GM10266 (cell line): ENCODE measurements around the gene PARP12.
"Not testable (repeated sequence)": the region's sequence is repeated elsewhere in the genome, so short reads cannot be mapped to it uniquely, and the experiment has no call there.

Source experiments
- DNase-seq: peaks from one replicate; pipeline ENCODE4 v3.0.0; 2012; ENCODE audit errors: extremely low spot score
- CTCF ChIP-seq: IDR thresholded peaks from 2 replicates; pipeline ENCODE4 v1.5.1; 2012; ENCODE audit warnings: mild to moderate bottlenecking, low read depth; ENCODE audit not compliant: control insufficient read depth, insufficient read depth; ENCODE audit errors: missing control alignments

PARP12 gene

GRCh38 chr7:140062528-140063299 is at the start of gene PARP12:
Gene PARP12 (minus strand): TSS chr7:140062951. CDS start chr7:140062847, 104 bp downstream.
- no peak for TF ChIP-seq CTCF
- DNase-seq, result peak; percentile 93

- not testable (repeated sequence) for DNase-seq
Observed at GRCh38 chr7:140108777-140109176, 46.0 kb upstream of the PARP12 start.

GRCh38 chr7:140096459-140096858 is 33.7 kb upstream of the PARP12 start:
- TF ChIP-seq CTCF, result no peak
- no peak for DNase-seq

- TF ChIP-seq CTCF, result no peak
- DNase-seq, result no peak
Observed at GRCh38 chr7:140093375-140093774, 30.6 kb upstream of the PARP12 start.

GRCh38 chr7:140085447-140085846 is 22.7 kb upstream of the PARP12 start:
- DNase-seq, result no peak
- no peak for TF ChIP-seq CTCF

GRCh38 chr7:140084972-140085371 is 22.2 kb upstream of the PARP12 start:
- no peak for TF ChIP-seq CTCF

GRCh38 chr7:140084142-140084655 is 21.4 kb upstream of the PARP12 start:
- no peak for DNase-seq
- no peak for TF ChIP-seq CTCF

More at GRCh38 chr7:140084972-140085371, 22.2 kb upstream of the PARP12 start:
- peak; percentile 30 for DNase-seq
